Chondrocyte (in vitro differentiated cells): ENCODE data around the gene MAST3. TPM values are rescaled to one million over a fixed set of nuclear protein-coding genes. Genes with fewer than 3 reads are reported as not detected.

Source experiments
- DNase-seq: peaks from one replicate; pipeline ENCODE4 v3.0.0; 2021; ENCODE audit warnings: mixed read lengths, low spot score
- H3K27ac Mint-ChIP-seq: one replicate; pipeline ENCODE4 v1.8.0; 2021; ENCODE audit warnings: mild to moderate bottlenecking, moderate library complexity, mixed read lengths; ENCODE audit not compliant: unreplicated experiment
- H3K27me3 Mint-ChIP-seq: 2 replicates; pipeline ENCODE4 v1.8.0; 2021; ENCODE audit warnings: low read depth, mixed read lengths
- H3K36me3 Mint-ChIP-seq: 2 replicates; pipeline ENCODE4 v1.8.0; 2021; ENCODE audit warnings: low read depth, mixed read lengths
- H3K4me1 Mint-ChIP-seq: 2 replicates; pipeline ENCODE4 v1.8.0; 2021; ENCODE audit warnings: low read depth, mild to moderate bottlenecking, mixed read lengths
- H3K4me3 Mint-ChIP-seq: one replicate; pipeline ENCODE4 v1.8.0; 2021; ENCODE audit warnings: mild to moderate bottlenecking, moderate library complexity, mixed read lengths; ENCODE audit not compliant: unreplicated experiment
- H3K9me3 Mint-ChIP-seq: 2 replicates; pipeline ENCODE4 v1.8.0; 2021; ENCODE audit warnings: low read depth, mixed read lengths
- CTCF ChIP-seq: fragments of 200-600 bp; sonication (generic); IDR thresholded peaks from 2 replicates; pipeline ENCODE4 v1.5.0; 2021; ENCODE audit warnings: antibody characterized with exemption, mild to moderate bottlenecking, moderate library complexity
- total RNA-seq: library from RNA; stranded (reverse); gene quantifications from 3 replicates; pipeline ENCODE4 v1.2.1, GENCODE V29; 2021

The MAST3 gene
- total RNA-seq, 1 donor from 2014 or later = 10.1 TPM

GRCh38 chr19:18191640-18192062 is 94.1 kb downstream of the MAST3 start:
- DNase-seq = no peak
- Mint-ChIP-seq H3K4me1 (peaks cover 24% of the 10 kb centered on the region), H3K9me3 (no peaks in the 10 kb centered on the region), H3K27me3 (no peaks in the 10 kb centered on the region), H3K36me3 (peaks cover 2% of the 10 kb centered on the region), H3K27ac (peak overlapping the region; percentile 94), H3K4me3 (peak overlapping the region; percentile 79)
- no peak for TF ChIP-seq CTCF

GRCh38 chr19:18192673-18193387 is 95.3 kb downstream of the MAST3 start, which contains the start of gene MPV17L2:
TSS of gene MPV17L2 (plus strand) at chr19:18193218. CDS start at chr19:18193282, 64 bp downstream.
- Mint-ChIP-seq H3K27me3 (no peaks in the 10 kb centered on the region), H3K4me1 (peaks cover 24% of the 10 kb centered on the region), H3K4me3 (peak within 1 kb of the TSS; percentile 79)

GRCh38 chr19:18193388-18194180 is 96.0 kb downstream of the MAST3 start:
- peak; percentile 51 for TF ChIP-seq CTCF
- H3K27me3 Mint-ChIP-seq = no peaks in the 10 kb centered on the region
- H3K27ac Mint-ChIP-seq = peak overlapping the region; percentile 94
- H3K4me3 Mint-ChIP-seq = peak overlapping the region; percentile 79
- no peak for DNase-seq
- no peaks in the 10 kb centered on the region for H3K9me3 Mint-ChIP-seq
- H3K36me3 Mint-ChIP-seq = peaks cover 8% of the 10 kb centered on the region
- H3K4me1 Mint-ChIP-seq = peaks cover 24% of the 10 kb centered on the region

More at GRCh38 chr19:18192673-18193387, 95.3 kb downstream of the MAST3 start, which contains the start of gene MPV17L2:
- Mint-ChIP-seq H3K9me3 (no peaks in the 10 kb centered on the region), H3K27ac (peak within 1 kb of the TSS; percentile 94), H3K36me3 (peaks cover 2% of the 10 kb centered on the region)
- no peak for TF ChIP-seq CTCF
- DNase-seq = peak; percentile 100

GRCh38 chr19:18194181-18194530 is 96.6 kb downstream of the MAST3 start:
- Mint-ChIP-seq H3K4me1 (peaks cover 24% of the 10 kb centered on the region), H3K36me3 (peaks cover 9% of the 10 kb centered on the region), H3K4me3 (peak overlapping the region; percentile 79), H3K9me3 (no peaks in the 10 kb centered on the region), H3K27me3 (no peaks in the 10 kb centered on the region), H3K27ac (peak overlapping the region; percentile 32)
- DNase-seq = no peak
- TF ChIP-seq CTCF = no peak

- Mint-ChIP-seq H3K4me1 (peaks cover 24% of the 10 kb centered on the region), H3K27ac (peak overlapping the region; percentile 32), H3K27me3 (no peaks in the 10 kb centered on the region), H3K4me3 (peak overlapping the region; percentile 79), H3K36me3 (peaks cover 9% of the 10 kb centered on the region), H3K9me3 (no peaks in the 10 kb centered on the region)
- TF ChIP-seq CTCF = no peak
- DNase-seq = no peak
Observed at GRCh38 chr19:18194554-18195238, 97.1 kb downstream of the MAST3 start.
